Neuronal stem cell (in vitro differentiated cells): ENCODE data around the gene C3.

Experiments used
- DNase-seq: peaks from one replicate; pipeline ENCODE4 v3.0.0-alpha.2; 2013; ENCODE audit warnings: low spot score
- H2AFZ ChIP-seq: one replicate; pipeline ENCODE4 v1.6.1; 2013; ENCODE audit warnings: mild to moderate bottlenecking, low read length, inconsistent platforms
- H2AK5ac ChIP-seq: 2 replicates; pipeline ENCODE4 v1.6.1; 2013; ENCODE audit warnings: low read depth, mild to moderate bottlenecking, inconsistent platforms, low read length, moderate library complexity, mixed read lengths
- H2BK120ac ChIP-seq: 2 replicates; pipeline ENCODE4 v1.6.1; 2013; ENCODE audit warnings: low read depth, mild to moderate bottlenecking, inconsistent platforms, low read length, moderate library complexity, mixed read lengths
- H2BK12ac ChIP-seq: one replicate; pipeline ENCODE4 v1.6.1; 2013; ENCODE audit warnings: low read length, inconsistent platforms
- H2BK15ac ChIP-seq: 2 replicates; pipeline ENCODE4 v1.6.1; 2013; ENCODE audit warnings: mild to moderate bottlenecking, low read length, inconsistent platforms, mixed read lengths
- H2BK5ac ChIP-seq: one replicate; pipeline ENCODE4 v1.6.1; 2013; ENCODE audit warnings: inconsistent platforms, mild to moderate bottlenecking, low read length, moderate library complexity
- H3K14ac ChIP-seq: one replicate; pipeline ENCODE4 v1.6.1; 2013; ENCODE audit warnings: low read length, inconsistent platforms
- H3K18ac ChIP-seq: 2 replicates; pipeline ENCODE4 v1.6.1; 2013; ENCODE audit warnings: low read length, inconsistent platforms
- H3K23ac ChIP-seq: 2 replicates; pipeline ENCODE4 v1.6.1; 2013; ENCODE audit warnings: low read depth, mild to moderate bottlenecking, mixed read lengths, low read length, inconsistent platforms; ENCODE audit not compliant: poor library complexity
- H3K27ac ChIP-seq: replicated peaks from 3 replicates; pipeline ENCODE4 v1.5.1; 2013; ENCODE audit warnings: low read length, inconsistent platforms
- H3K27me3 ChIP-seq, 3 experiments: 2 replicates each; pipeline ENCODE4 v1.6.1; 2013; ENCODE audit warnings: low read length in 3 of 3, mild to moderate bottlenecking in 2 of 3, inconsistent platforms in 1 of 3, low read depth in 1 of 3, mixed read lengths in 1 of 3, moderate library complexity in 1 of 3; ENCODE audit not compliant: control insufficient read depth in 3 of 3, insufficient read depth in 3 of 3
- H3K36me3 ChIP-seq, 2 donors: replicated peaks in 1 of 2; 2 replicates each; pipeline ENCODE4 v1.6.1; 2013; ENCODE audit warnings: low read length in 2 of 2; ENCODE audit not compliant: control insufficient read depth in 2 of 2, insufficient read depth in 2 of 2
- H3K4ac ChIP-seq: 2 replicates; pipeline ENCODE4 v1.6.1; 2013; ENCODE audit warnings: inconsistent platforms, mild to moderate bottlenecking, low read length, moderate library complexity
- H3K4me1 ChIP-seq, 2 donors: 1 replicate in 1 of 2; 2 replicates in 1 of 2; pipeline ENCODE4 v1.6.1; 2013; ENCODE audit warnings: low read length in 2 of 2, low read depth in 1 of 2; ENCODE audit not compliant: control insufficient read depth in 2 of 2, insufficient read depth in 1 of 2
- H3K4me2 ChIP-seq: one replicate; pipeline ENCODE4 v1.6.1; 2013; ENCODE audit warnings: mild to moderate bottlenecking, low read length, inconsistent platforms; ENCODE audit not compliant: insufficient read depth, poor library complexity, severe bottlenecking
- H3K4me3 ChIP-seq, 2 donors: 2 replicates each; pipeline ENCODE4 v1.5.1; 2013; ENCODE audit warnings: low read length in 2 of 2, mild to moderate bottlenecking in 2 of 2, inconsistent platforms in 1 of 2, moderate library complexity in 1 of 2
- H3K79me1 ChIP-seq: one replicate; pipeline ENCODE4 v1.6.1; 2013; ENCODE audit warnings: low read depth, mild to moderate bottlenecking, inconsistent platforms, low read length, moderate library complexity
- H3K9ac ChIP-seq: one replicate; pipeline ENCODE4 v1.6.1; 2013; ENCODE audit warnings: mild to moderate bottlenecking, low read depth, low read length, inconsistent platforms; ENCODE audit not compliant: poor library complexity
- H3K9me3 ChIP-seq, 2 donors: replicated peaks in 1 of 2; 2 replicates each; pipeline versions ENCODE3 to v1.6.1; 2013; ENCODE audit warnings: low read length in 2 of 2, mild to moderate bottlenecking in 2 of 2, inconsistent platforms in 1 of 2, low read depth in 1 of 2, mixed read lengths in 1 of 2, moderate library complexity in 1 of 2; ENCODE audit not compliant: control insufficient read depth in 2 of 2, insufficient read depth in 1 of 2
- H4K8ac ChIP-seq: one replicate; pipeline ENCODE4 v1.6.1; 2013; ENCODE audit warnings: low read depth, mild to moderate bottlenecking, inconsistent platforms, low read length, moderate library complexity
- H4K91ac ChIP-seq: one replicate; pipeline ENCODE4 v1.6.1; 2013; ENCODE audit warnings: low read length, low read depth, mild to moderate bottlenecking, inconsistent platforms; ENCODE audit not compliant: poor library complexity
- whole genome bisulfite sequencing, 2 donors: extraction: QIAGEN DNeasy Blood & Tissue Kit; methylation state at CpG; one replicate each; pipeline ENCODE4 v1.1.7; 2013; ENCODE audit warnings: missing lambda C conversion rate in 2 of 2, mixed read lengths in 1 of 2; ENCODE audit not compliant: insufficient read length in 2 of 2, insufficient replicate concordance in 1 of 2; ENCODE audit errors: extremely low coverage in 2 of 2; 5-methylcytosine and 5-hydroxymethylcytosine counted together

Gene C3

DNA sequence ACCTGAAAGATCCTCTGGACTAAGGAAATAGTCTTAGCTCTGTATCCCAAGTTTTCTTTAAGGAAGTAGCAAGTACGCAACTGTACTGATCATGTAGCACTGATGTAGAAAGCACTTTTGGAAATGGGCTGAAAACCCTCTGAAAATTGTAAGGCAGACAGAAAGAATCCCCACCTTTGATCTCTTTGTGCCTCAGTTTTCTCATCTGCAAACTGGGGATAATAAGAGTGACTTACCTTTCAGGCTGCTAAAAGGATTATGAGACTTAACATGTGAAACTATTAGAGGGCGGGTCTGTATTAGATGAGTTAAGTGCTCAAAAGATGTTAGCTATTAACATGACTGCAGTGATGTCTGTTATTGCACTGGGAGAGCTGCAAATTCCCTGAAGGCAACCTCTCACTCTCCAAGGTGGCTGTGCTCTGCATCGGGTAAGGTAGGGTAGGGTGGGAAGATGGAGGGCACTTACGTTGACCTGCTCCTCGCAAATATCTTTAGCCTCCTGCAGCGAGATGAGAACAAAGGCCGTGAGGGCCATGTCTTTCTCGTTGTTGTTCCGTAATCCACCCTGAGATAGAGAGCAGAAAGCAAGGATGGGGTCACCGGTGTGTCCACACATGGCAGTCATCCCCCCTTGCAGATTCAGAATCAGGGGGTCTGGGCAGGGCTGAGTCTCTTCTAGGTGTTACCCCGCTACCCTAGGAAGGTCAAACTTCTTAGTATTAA lies 30.1 kb downstream of the C3 start:
- no peak overlapping the region for H3K4me2 ChIP-seq
- H4K91ac ChIP-seq: no peak overlapping the region
- H3K4me1 ChIP-seq: no peaks in the 10 kb centered on the region
- no peak overlapping the region for H3K27ac ChIP-seq
- no peak overlapping the region for H2AFZ ChIP-seq
- H3K9ac ChIP-seq: no peak overlapping the region
- H2BK120ac ChIP-seq: no peak overlapping the region
- H2BK5ac ChIP-seq: no peak overlapping the region
- no peak overlapping the region for H3K23ac ChIP-seq
- H3K9me3 ChIP-seq: no peaks in the 10 kb centered on the region
- H2AK5ac ChIP-seq: no peak overlapping the region
- no peak for DNase-seq
- no peak overlapping the region for H3K4ac ChIP-seq
- no peak overlapping the region for H2BK15ac ChIP-seq
- H3K4me3 ChIP-seq: no peak overlapping the region
- H3K14ac ChIP-seq: no peak overlapping the region
- no CpG with 5 or more reads among the region's 11 CpGs for WGBS, 2 donors
- no peak overlapping the region for H3K18ac ChIP-seq
- no peaks in the 10 kb centered on the region for H3K36me3 ChIP-seq
- no peaks in the 10 kb centered on the region for H3K79me1 ChIP-seq
- peaks cover 0 to 14% (median 0%) of the 10 kb centered on the region in 3 experiments for H3K27me3 ChIP-seq
- no peak overlapping the region for H4K8ac ChIP-seq
- no peak overlapping the region for H2BK12ac ChIP-seq

DNA sequence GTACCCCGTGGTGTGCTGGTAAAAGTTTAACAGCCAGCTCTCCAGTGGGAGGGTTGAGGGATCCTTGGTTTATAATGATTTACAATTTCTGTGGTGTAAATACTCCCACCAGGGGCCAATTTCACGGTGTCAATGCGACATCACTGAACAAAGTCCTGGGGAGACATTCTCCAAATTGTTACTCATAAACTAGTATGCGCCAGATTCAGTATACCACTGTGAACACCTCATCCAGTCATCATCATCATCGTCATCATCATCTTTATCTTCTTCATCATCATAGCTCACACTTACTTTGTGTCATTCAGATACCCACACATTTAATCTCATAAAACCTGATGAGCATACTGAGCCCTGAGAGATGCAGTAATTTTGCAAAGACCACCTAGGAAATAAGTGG lies 33.3 kb downstream of the C3 start:
- Histone ChIP-seq H3K4me3 (no peak overlapping the region), H2BK15ac (no peak overlapping the region), H3K9me3 (no peaks in the 10 kb centered on the region), H4K91ac (no peak overlapping the region), H3K18ac (no peak overlapping the region), H2BK5ac (no peak overlapping the region), H2AFZ (no peak overlapping the region), H4K8ac (no peak overlapping the region), H2BK12ac (no peak overlapping the region), H3K4me1 (no peaks in the 10 kb centered on the region), H3K23ac (no peak overlapping the region), H3K4ac (no peak overlapping the region), H3K27me3 (peaks cover 0 to 19% (median 0%) of the 10 kb centered on the region in 3 experiments), H3K36me3 (no peaks in the 10 kb centered on the region), H3K79me1 (no peaks in the 10 kb centered on the region), H3K4me2 (no peak overlapping the region), H3K14ac (no peak overlapping the region), H2AK5ac (no peak overlapping the region), H2BK120ac (no peak overlapping the region), H3K27ac (no peak overlapping the region), H3K9ac (no peak overlapping the region)
- DNase-seq: no peak
- WGBS, 2 donors: 100% methylated on average over 1 of the region's 5 CpGs; no CpG with 5 or more reads in 1 of the 2 donors

DNA sequence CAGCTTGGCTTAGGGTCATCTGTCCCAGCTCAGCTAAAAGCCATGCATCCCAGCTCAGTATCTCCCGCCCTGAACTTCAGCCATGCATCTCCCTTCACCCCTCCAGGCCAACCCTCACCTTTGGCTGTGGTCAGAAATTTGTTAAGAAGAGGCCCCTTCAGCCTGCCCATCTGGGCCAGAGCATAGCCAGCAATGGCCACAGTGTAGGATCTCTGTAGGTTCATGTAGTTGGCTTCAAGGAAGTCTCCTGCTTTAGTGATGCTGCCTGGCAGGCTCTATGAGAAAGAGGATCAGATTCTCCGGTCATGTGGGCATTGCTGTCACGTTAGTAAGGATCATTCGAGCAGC lies 33.8 kb downstream of the C3 start:
- no peaks in the 10 kb centered on the region for H3K4me1 ChIP-seq
- H3K9ac ChIP-seq: no peak overlapping the region
- H3K79me1 ChIP-seq: no peaks in the 10 kb centered on the region
- peaks cover 0 to 19% (median 0%) of the 10 kb centered on the region in 3 experiments for H3K27me3 ChIP-seq
- H3K27ac ChIP-seq: no peak overlapping the region
- no peak overlapping the region for H3K14ac ChIP-seq
- no peak overlapping the region for H2BK120ac ChIP-seq
- H3K36me3 ChIP-seq: no peaks in the 10 kb centered on the region
- H2BK5ac ChIP-seq: no peak overlapping the region
- H3K18ac ChIP-seq: no peak overlapping the region
- DNase-seq: no peak
- no peak overlapping the region for H3K4ac ChIP-seq
- H3K4me2 ChIP-seq: no peak overlapping the region
- no peak overlapping the region for H2BK15ac ChIP-seq
- no peak overlapping the region for H4K8ac ChIP-seq
- H3K4me3 ChIP-seq: no peak overlapping the region
- no CpG with 5 or more reads among the region's 4 CpGs for WGBS, 2 donors
- no peak overlapping the region for H3K23ac ChIP-seq
- H2BK12ac ChIP-seq: no peak overlapping the region
- no peak overlapping the region for H2AK5ac ChIP-seq
- no peak overlapping the region for H2AFZ ChIP-seq
- H3K9me3 ChIP-seq: no peaks in the 10 kb centered on the region
- H4K91ac ChIP-seq: no peak overlapping the region

DNA sequence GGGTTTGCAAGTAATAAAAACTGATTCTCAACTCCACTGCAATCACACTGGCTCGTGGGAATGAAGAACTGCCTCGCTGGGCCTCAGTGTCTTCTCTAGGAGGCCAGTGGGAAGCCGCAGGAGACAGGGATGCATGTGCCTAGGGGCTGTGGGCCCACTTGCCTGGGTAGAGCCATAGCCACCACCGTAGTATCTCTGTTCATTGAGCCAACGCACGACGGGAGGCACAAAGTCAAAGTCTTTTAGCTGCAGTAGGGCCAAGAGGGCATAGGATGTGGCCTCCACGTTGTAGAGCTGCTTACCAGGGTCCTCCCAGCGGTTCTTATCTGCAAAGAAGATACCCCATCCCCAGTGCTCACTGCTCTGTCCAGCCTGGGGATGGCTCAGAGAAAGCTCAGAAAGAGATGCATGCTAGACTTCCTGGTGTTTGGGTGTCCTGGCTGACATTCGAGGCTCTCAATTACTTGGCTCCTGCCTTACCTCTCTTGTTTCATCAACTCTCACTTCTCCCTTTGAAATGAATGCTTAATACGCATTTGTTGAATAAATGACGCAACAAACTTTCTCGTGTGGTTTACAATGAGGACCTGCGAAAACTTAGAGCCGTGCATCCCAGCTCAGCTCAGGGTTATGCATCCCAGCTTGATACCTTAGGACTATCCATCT lies 34.4 kb downstream of the C3 start:
- no CpG with 5 or more reads among the region's 15 CpGs for WGBS, 2 donors
- Histone ChIP-seq H2BK5ac (no peak overlapping the region), H4K8ac (no peak overlapping the region), H3K4ac (no peak overlapping the region), H2BK120ac (no peak overlapping the region), H2BK15ac (no peak overlapping the region), H3K9ac (no peak overlapping the region), H2BK12ac (no peak overlapping the region), H2AFZ (no peak overlapping the region), H3K23ac (no peak overlapping the region), H3K36me3 (no peaks in the 10 kb centered on the region), H2AK5ac (no peak overlapping the region), H3K9me3 (no peaks in the 10 kb centered on the region), H3K27me3 (peaks cover 0 to 19% (median 0%) of the 10 kb centered on the region in 3 experiments), H3K18ac (no peak overlapping the region), H3K79me1 (no peaks in the 10 kb centered on the region), H3K27ac (no peak overlapping the region), H3K4me2 (no peak overlapping the region), H3K4me3 (no peak overlapping the region), H3K14ac (no peak overlapping the region), H4K91ac (no peak overlapping the region), H3K4me1 (no peaks in the 10 kb centered on the region)
- DNase-seq: no peak
